A673 (cell line): ENCODE measurements around the gene SPATA31C1. TPM values are rescaled to one million over a fixed set of nuclear protein-coding genes. Genes with fewer than 3 reads are reported as not detected.
"Not testable (repeated sequence)": the region's sequence is repeated elsewhere in the genome, so short reads cannot be mapped to it uniquely, and the experiment has no call there.

Source experiments
- Bru-seq: library from RNA; stranded (reverse); fragments of 400-500 nt; gene quantifications from one replicate; lab custom pipeline; 2021; lab: Mats Ljungman, UMichigan
- BruChase-seq, 2 experiments: library from RNA; stranded (reverse); fragments of 400-500 nt; gene quantifications; one replicate each; lab custom pipeline; 2021; lab: Mats Ljungman, UMichigan
- BruUV-seq: library from RNA; stranded (reverse); fragments of 400-500 nt; replicated peaks from 2 replicates; lab custom pipeline; 2021; lab: Mats Ljungman, UMichigan
- CTCF ChIA-PET: fragments of 300-600 bp; sonication (Branson Sonifier 250); formaldehyde crosslinking; loops from one replicate; lab custom pipeline; 2022; ENCODE audit warnings: antibody characterized with exemption; lab: Charles Lee
- POLR2A ChIA-PET: fragments of 300-600 bp; sonication (Branson Sonifier 250); formaldehyde crosslinking; loops from one replicate; lab custom pipeline; 2022; ENCODE audit warnings: antibody characterized with exemption; ENCODE audit not compliant: low non-redundant PET; lab: Charles Lee
- DNase-seq: peaks from one replicate; pipeline ENCODE4 v3.0.0-alpha.2; 2015; ENCODE audit warnings: low spot score
- H3K27ac ChIP-seq: fragments of 200-600 bp; sonication (generic); 2 replicates; pipeline ENCODE4 v1.5.1; 2016; ENCODE audit warnings: mixed run types, low read depth, mild to moderate bottlenecking, mixed read lengths, antibody characterized with exemption, low read length; ENCODE audit not compliant: poor library complexity, severe bottlenecking
- H3K27me3 ChIP-seq: fragments of 200-600 bp; sonication (generic); replicated peaks from 2 replicates; pipeline ENCODE4 v1.6.1; 2017; ENCODE audit warnings: mixed run types, low read depth, mild to moderate bottlenecking, mixed read lengths, antibody characterized with exemption, low read length; ENCODE audit not compliant: insufficient read depth, poor library complexity
- H3K36me3 ChIP-seq: fragments of 200-600 bp; sonication (generic); 2 replicates; pipeline ENCODE4 v1.6.1; 2016; ENCODE audit warnings: mixed run types, mild to moderate bottlenecking, mixed read lengths, antibody characterized with exemption, low read length; ENCODE audit not compliant: insufficient read depth, poor library complexity, severe bottlenecking
- H3K4me1 ChIP-seq: fragments of 200-600 bp; sonication (generic); 2 replicates; pipeline ENCODE4 v1.6.1; 2017; ENCODE audit warnings: mixed run types, mild to moderate bottlenecking, mixed read lengths, antibody characterized with exemption, low read length; ENCODE audit not compliant: insufficient read depth, poor library complexity, severe bottlenecking
- H3K4me3 ChIP-seq: fragments of 200-600 bp; sonication (generic); 2 replicates; pipeline ENCODE4 v1.5.1; 2016; ENCODE audit warnings: low read depth, mixed run types, mild to moderate bottlenecking, mixed read lengths, low read length; ENCODE audit not compliant: poor library complexity, severe bottlenecking
- H3K9me3 ChIP-seq: fragments of 200-600 bp; sonication (generic); 2 replicates; pipeline ENCODE4 v1.6.1; 2016; ENCODE audit warnings: mixed run types, low read depth, mild to moderate bottlenecking, mixed read lengths, antibody characterized with exemption, low read length; ENCODE audit not compliant: poor library complexity, severe bottlenecking
- EZH2 ChIP-seq: fragments of 200-600 bp; sonication (generic); IDR thresholded peaks from 2 replicates; pipeline ENCODE4 v1.6.1; 2017; ENCODE audit warnings: borderline replicate concordance, low read depth, mild to moderate bottlenecking, mixed read lengths, antibody characterized with exemption, low read length; ENCODE audit not compliant: poor library complexity, severe bottlenecking
- intact Hi-C: fragments of 100-400 bp; cut with micrococcal nuclease; formaldehyde crosslinking; loops from one replicate; pipeline ENCODE4 v1.10.0; 2022; ENCODE audit not compliant: unreplicated experiment
- long read RNA-seq: library from polyadenylated mRNA; stranded (forward); transcript quantifications from one replicate; pipeline ENCODE4 v2.0.0, GENCODE V29; 2022
- total RNA-seq: library from RNA; stranded (reverse); gene quantifications from 2 replicates; pipeline ENCODE4 v1.2.3, GENCODE V29; 2021
- TF ChIP-seq, protein P1 (sequence below): fragments of 300-800, 200-600 bp; sonication (generic); conservative IDR thresholded peaks from 2 replicates; pipeline ENCODE4 v1.5.1; 2017; ENCODE audit warnings: low read depth, mild to moderate bottlenecking, antibody characterized with exemption, low read length, moderate library complexity, mixed read lengths

SPATA31C1 gene
- total RNA-seq (not detected in 2 replicates), Bru-seq, nascent RNA (not detected), BruChase-seq, experiment 1, labeled RNA remaining after a 2-hour chase (not detected), BruChase-seq, experiment 2, labeled RNA remaining after a 6-hour chase (percentile 8 among the genes with signal in this experiment)
- long read RNA-seq, result 0 reads

DNA sequence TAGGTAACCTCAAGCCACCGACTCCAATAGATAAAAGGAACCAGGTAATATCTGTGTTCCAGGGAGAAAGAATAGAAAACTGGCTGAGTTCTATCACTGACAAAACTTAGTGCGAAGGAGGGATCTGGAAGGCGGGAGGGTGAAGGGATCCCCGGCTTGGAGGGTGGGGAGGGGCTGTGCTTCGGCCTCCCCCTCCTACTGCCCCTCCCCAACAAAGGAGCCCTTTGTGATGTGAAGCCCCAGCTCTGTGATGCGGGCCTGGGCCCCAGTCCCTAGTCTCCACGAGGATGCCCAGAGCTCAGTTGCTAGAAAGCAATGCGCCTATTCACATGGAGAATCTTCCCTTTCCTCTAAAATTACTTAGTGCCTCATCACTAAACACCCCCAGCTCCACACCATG is at the start of gene SPATA31C1:
TSS of gene SPATA31C1 (plus strand) at position 301 of the 400 bp plus-strand sequence.
- H3K4me1 ChIP-seq, H3K36me3 ChIP-seq, intact Hi-C loops, H3K27me3 ChIP-seq, BruUV-seq, H3K9me3 ChIP-seq, H3K4me3 ChIP-seq, H3K27ac ChIP-seq, DNase-seq, POLR2A ChIA-PET, CTCF ChIA-PET: not testable (repeated sequence)

DNA sequence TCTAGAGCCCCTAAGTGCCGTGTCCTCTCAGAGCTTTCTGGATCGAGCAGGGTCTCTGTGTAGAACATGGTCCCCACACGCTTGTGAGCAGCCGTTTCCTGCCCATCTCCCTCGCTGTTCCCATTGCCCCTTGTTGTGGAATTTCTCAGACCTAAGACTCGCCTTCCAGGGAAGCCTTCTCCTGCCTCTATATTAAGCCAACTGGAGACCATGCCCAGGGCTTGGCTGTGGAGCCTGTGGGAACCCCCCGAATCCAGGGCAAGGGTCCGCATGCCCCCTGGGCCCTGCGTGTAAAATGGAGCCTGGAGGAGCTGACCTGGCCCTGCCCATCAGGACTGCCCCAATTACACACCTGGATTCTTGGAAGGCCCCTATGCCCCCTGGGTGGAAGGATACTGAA is 49.6 kb upstream of the SPATA31C1 start:
- H3K4me1 ChIP-seq, result no peaks in the 10 kb centered on the region
- H3K27ac ChIP-seq, result no peak overlapping the region
- intact Hi-C loops, result no loop called here
- ChIA-PET POLR2A (no interaction called here), CTCF (no interaction called here)
- no peak for TF ChIP-seq EZH2
- H3K9me3 ChIP-seq, result no peaks in the 10 kb centered on the region
- no peak overlapping the region for H3K4me3 ChIP-seq
- H3K36me3 ChIP-seq, result no peaks in the 10 kb centered on the region
- DNase-seq, result no peak
- H3K27me3 ChIP-seq, result peaks cover 30% of the 10 kb centered on the region
- no TSS peak for BruUV-seq

DNA sequence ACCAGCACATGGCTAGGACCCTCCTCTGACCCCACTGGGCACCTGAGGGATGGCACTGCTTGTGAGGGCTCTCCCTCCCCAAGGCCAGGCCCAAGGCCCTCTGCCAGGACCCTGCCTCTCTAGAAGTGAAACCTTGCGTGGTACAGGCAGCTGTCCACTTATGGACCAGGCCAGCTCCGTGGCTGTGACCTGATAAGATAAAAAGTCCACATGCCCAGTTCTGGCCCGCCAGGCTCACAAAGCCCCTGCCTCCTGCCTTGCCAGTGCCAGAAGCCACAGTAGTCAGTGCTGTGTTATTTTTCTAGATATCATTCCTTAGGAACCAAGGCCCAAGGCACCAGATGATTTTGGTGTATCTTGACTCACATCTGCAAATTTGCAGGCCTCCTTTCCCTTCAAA is 49.1 kb upstream of the SPATA31C1 start:
- no TSS peak for BruUV-seq
- Histone ChIP-seq H3K36me3 (no peaks in the 10 kb centered on the region), H3K9me3 (no peaks in the 10 kb centered on the region), H3K4me1 (no peaks in the 10 kb centered on the region), H3K4me3 (no peak overlapping the region), H3K27me3 (peaks cover 26% of the 10 kb centered on the region), H3K27ac (no peak overlapping the region)
- DNase-seq, result no peak
- ChIA-PET POLR2A (no interaction called here), CTCF (no interaction called here)
- intact Hi-C loops, result no loop called here
- TF ChIP-seq, protein P1, sequence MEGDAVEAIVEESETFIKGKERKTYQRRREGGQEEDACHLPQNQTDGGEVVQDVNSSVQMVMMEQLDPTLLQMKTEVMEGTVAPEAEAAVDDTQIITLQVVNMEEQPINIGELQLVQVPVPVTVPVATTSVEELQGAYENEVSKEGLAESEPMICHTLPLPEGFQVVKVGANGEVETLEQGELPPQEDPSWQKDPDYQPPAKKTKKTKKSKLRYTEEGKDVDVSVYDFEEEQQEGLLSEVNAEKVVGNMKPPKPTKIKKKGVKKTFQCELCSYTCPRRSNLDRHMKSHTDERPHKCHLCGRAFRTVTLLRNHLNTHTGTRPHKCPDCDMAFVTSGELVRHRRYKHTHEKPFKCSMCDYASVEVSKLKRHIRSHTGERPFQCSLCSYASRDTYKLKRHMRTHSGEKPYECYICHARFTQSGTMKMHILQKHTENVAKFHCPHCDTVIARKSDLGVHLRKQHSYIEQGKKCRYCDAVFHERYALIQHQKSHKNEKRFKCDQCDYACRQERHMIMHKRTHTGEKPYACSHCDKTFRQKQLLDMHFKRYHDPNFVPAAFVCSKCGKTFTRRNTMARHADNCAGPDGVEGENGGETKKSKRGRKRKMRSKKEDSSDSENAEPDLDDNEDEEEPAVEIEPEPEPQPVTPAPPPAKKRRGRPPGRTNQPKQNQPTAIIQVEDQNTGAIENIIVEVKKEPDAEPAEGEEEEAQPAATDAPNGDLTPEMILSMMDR, result no peak
- no peak for TF ChIP-seq EZH2

DNA sequence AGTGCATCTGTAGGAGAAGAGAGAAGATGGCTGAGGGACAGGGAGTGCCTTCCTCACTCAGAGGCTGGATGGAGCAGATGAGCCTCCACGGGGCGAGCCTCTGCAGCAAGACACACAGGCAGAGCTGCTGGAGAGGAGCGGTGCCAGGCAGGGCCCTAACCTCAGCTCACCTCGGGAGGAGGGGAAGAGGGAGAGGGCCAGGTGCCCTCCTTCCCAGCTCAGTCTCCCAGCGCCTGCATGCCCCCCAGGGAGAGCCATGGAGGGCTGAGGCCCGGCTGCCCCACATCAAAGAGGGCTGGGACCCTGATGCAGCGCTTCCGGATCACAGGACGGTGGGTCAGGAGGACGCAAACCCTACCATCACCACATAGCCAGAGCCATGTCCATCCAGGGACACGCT is 48.7 kb upstream of the SPATA31C1 start:
- BruUV-seq, result no TSS peak
- Histone ChIP-seq H3K4me3 (no peak overlapping the region), H3K9me3 (no peaks in the 10 kb centered on the region), H3K36me3 (no peaks in the 10 kb centered on the region), H3K4me1 (peaks cover under 1% of the 10 kb centered on the region), H3K27ac (no peak overlapping the region), H3K27me3 (peaks cover 22% of the 10 kb centered on the region)
- intact Hi-C loops, result no loop called here
- ChIA-PET POLR2A (no interaction called here), CTCF (no interaction called here)
- DNase-seq, result no peak
- no peak for TF ChIP-seq EZH2
- TF ChIP-seq, protein P1, result no peak
